ENCODE data around the gene ZDHHC11B. TPM values are rescaled to one million over a fixed set of nuclear protein-coding genes. Genes with fewer than 3 reads are reported as not detected.
A peak's percentile ranks its signal among the peaks of the same experiment; 100 is the strongest.

The ZDHHC11B gene
- total RNA-seq, 1 experiment from 2014 or later, result 1.4 TPM

DNA sequence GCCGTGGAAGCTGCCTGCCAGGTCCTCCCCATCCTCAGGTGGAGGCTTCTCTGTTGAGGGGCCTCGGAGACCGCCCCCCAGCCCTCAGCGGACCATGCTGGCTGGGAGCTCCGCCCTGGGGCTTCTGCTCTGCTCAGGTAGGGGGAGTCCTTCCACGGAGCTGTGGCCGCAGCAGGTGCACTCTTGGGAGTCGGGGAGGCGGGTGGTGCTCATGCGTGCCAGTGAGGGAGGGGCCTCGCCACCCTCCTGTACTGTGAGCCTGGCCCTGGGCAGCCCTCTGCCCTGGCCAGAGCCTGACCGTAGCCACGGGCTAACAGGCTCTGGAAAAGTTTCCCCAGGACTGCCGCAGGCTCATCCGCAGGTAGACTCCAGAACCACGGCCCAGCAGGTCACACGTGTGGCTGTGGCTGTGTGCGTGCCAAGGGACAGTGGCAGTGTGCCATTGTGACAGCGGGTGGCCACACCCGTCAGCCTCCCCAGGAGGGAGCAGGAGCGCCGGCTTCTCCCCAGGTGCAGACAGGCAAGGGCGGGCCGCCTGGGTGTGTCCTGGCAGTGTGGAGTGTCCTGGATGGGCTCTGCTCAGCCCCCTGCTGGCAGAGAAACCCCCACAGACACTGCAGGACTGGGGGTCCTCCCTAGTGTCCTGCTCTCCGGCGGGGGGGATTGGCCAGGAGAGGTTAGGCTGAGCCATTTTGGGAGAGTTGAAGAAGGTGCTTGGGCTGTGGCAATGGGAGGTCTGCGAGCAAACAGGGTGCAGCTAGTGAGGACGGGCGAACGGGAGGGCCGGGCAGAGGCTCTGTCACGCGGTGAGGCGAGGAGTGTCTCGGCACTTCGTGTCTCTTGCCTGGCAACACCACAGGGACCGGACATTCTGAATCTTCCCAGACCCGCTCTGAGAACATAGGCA, 120.8 kb downstream of the ZDHHC11B start:
- no peak overlapping the region for H2BK120ac ChIP-seq (ENCODE audit: low read depth, low read length, poor library complexity, severe bottlenecking)
- no peak overlapping the region for H3K27ac ChIP-seq (ENCODE audit: insufficient read length, low read depth, low read length)
- H4K5ac ChIP-seq (ENCODE audit: insufficient read length, low read depth, low read length), result no peak overlapping the region
- no peak overlapping the region for H3K9ac ChIP-seq (ENCODE audit: extremely low read depth, insufficient read length, low read length)
- H2AK5ac ChIP-seq (ENCODE audit: insufficient read length, low read length), result no peak overlapping the region
- Mint-ChIP-seq H3K27ac (peak overlapping the region in 1 of 3 experiments; percentile 23; a peak in 1 of 7 replicates), H3K27me3 (ENCODE audit: low read depth) (no peaks in the 10 kb centered on the region), H3K4me1 (no peaks in the 10 kb centered on the region), H3K9me3 (no peaks in the 10 kb centered on the region), H3K4me3 (no peak overlapping the region; a peak in 1 of 5 replicates), H3K36me3 (ENCODE audit: insufficient read depth in 1 of 3, low read depth in 3 of 3) (peaks cover 26 to 57% (median 56%) of the 10 kb centered on the region in 3 experiments)
- TF ChIP-seq, protein P1, sequence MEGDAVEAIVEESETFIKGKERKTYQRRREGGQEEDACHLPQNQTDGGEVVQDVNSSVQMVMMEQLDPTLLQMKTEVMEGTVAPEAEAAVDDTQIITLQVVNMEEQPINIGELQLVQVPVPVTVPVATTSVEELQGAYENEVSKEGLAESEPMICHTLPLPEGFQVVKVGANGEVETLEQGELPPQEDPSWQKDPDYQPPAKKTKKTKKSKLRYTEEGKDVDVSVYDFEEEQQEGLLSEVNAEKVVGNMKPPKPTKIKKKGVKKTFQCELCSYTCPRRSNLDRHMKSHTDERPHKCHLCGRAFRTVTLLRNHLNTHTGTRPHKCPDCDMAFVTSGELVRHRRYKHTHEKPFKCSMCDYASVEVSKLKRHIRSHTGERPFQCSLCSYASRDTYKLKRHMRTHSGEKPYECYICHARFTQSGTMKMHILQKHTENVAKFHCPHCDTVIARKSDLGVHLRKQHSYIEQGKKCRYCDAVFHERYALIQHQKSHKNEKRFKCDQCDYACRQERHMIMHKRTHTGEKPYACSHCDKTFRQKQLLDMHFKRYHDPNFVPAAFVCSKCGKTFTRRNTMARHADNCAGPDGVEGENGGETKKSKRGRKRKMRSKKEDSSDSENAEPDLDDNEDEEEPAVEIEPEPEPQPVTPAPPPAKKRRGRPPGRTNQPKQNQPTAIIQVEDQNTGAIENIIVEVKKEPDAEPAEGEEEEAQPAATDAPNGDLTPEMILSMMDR (conservative IDR thresholded peaks at IDR 0.05), result no peak
- no peak overlapping the region for H4K8ac ChIP-seq (replicated peaks; ENCODE audit: insufficient read length, low read depth, low read length)
- no peak overlapping the region for H2BK20ac ChIP-seq (ENCODE audit: low read depth, low read length, poor library complexity, severe bottlenecking)
- H3K23me2 ChIP-seq (ENCODE audit: insufficient read length, low read depth, low read length, poor library complexity, severe bottlenecking), result no peaks in the 10 kb centered on the region
- no peak overlapping the region for H3K56ac ChIP-seq (ENCODE audit: insufficient read length, low read depth, low read length)
- WGBS (ENCODE audit: extremely low coverage, insufficient read length, low lambda C conversion rate), result no CpG with 5 or more reads among the region's 38 CpGs
- no peak overlapping the region for H3K14ac ChIP-seq (ENCODE audit: insufficient read depth, low read length)
- no peak overlapping the region for H3K18ac ChIP-seq (ENCODE audit: insufficient read length, low read depth, low read length)
- no peak overlapping the region for H3T11ph ChIP-seq (ENCODE audit: low read length)
- H2BK12ac ChIP-seq (ENCODE audit: insufficient read length, low read depth, low read length), result no peak overlapping the region
- no peaks in the 10 kb centered on the region for H3K9me3 ChIP-seq (ENCODE audit: control insufficient read depth, low read depth, low read length)
- H2AFZ ChIP-seq (ENCODE audit: low read length), result no peak overlapping the region
- no peak for DNase-seq
- no peak overlapping the region for H2BK15ac ChIP-seq (ENCODE audit: low read depth, low read length)
- no peaks in the 10 kb centered on the region for H3K79me2 ChIP-seq (ENCODE audit: insufficient read depth, low read length)
- no peak overlapping the region for H3K23ac ChIP-seq (ENCODE audit: insufficient read length, low read depth, low read length)
- H3K4me2 ChIP-seq (ENCODE audit: insufficient read depth, insufficient read length, low read length), result no peak overlapping the region
- no peaks in the 10 kb centered on the region for H3K27me3 ChIP-seq (ENCODE audit: insufficient read depth, low read length)
- no peak overlapping the region for H2BK5ac ChIP-seq (ENCODE audit: insufficient read length, low read length)
- H3K4me1 ChIP-seq (ENCODE audit: insufficient read depth, low read length), result no peaks in the 10 kb centered on the region
- no peaks in the 10 kb centered on the region for H3K79me1 ChIP-seq (ENCODE audit: insufficient read depth, low read depth, low read length, poor library complexity, severe bottlenecking)
- no peaks in the 10 kb centered on the region for H4K20me1 ChIP-seq (ENCODE audit: control insufficient read depth, insufficient read depth, insufficient read length)
- no peak overlapping the region for H4K91ac ChIP-seq (ENCODE audit: insufficient read length, low read depth, low read length)
- no peak overlapping the region for H3K4ac ChIP-seq (ENCODE audit: low read depth, low read length)
